Measurements from ENCODE around the gene THRB.
"Not testable (repeated sequence)": the region's sequence is repeated elsewhere in the genome, so short reads cannot be mapped to it uniquely, and the experiment has no call there.

The THRB gene

GRCh38 chr3:24406900-24407299 is 87.8 kb downstream of the THRB start:
- DNase-seq (ENCODE audit: low spot score): no peak

GRCh38 chr3:24405057-24405456 is 89.6 kb downstream of the THRB start:
- DNase-seq (ENCODE audit: low spot score): no peak

- DNase-seq (ENCODE audit: low spot score): no peak
Observed at GRCh38 chr3:24401811-24402185, 92.9 kb downstream of the THRB start.

DNA sequence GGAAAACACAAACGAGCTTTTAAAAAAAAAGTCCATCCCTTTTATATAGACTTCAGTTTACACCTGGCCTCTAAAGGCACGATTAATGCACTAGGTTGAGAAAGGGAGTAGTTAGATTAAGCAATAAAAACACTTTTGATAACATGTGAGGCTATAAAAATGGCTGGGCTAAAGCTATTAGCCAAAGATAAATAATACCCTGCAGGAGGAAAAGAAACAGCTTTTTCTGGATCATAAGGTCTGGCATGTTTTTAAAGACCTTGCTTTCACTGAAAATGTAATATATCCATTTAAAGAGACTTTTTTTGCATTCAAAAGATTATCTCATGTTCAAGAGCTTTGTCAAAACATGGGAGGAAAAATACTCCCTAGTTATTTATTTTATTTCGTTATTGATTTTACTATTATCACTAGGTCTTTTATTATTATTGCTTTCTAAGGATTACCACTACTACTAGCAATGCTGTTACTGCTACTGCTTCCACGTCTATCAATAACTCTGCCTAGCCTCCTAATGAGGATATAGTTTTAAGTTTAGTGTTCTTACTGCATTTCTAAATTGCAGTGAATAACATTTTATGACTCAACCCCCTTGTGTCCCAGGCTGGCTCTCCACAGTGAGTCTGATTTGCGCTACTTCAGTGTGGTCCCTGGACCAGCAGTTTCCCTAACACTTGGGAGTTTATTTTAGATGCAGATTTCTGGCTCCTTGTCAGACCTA is 93.4 kb downstream of the THRB start:
- DNase-seq (ENCODE audit: low spot score): no peak

DNA sequence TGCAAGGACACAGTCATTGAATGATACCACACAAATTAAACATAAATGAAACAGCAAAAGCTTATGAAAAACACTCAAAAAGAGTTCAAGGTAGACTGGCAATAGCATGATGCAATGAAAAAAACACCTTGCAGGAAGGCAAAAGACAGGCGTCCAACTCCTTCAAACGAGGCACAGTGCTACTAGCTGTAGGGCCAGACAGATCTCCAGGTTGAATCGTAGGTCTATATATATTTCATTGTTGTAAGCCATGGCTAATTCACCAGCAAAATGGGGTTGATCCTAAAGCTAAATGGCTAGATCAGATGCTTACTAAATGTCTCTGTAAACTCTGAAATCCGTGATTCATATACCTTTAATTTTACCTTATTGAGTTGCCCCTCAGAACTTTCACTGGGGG is 94.2 kb downstream of the THRB start:
- no peak for DNase-seq (ENCODE audit: low spot score)

GRCh38 chr3:24400015-24400414 is 94.6 kb downstream of the THRB start:
- DNase-seq (ENCODE audit: low spot score): no peak

GRCh38 chr3:24399614-24400013 is 95.0 kb downstream of the THRB start:
- DNase-seq (ENCODE audit: low spot score): no peak

DNA sequence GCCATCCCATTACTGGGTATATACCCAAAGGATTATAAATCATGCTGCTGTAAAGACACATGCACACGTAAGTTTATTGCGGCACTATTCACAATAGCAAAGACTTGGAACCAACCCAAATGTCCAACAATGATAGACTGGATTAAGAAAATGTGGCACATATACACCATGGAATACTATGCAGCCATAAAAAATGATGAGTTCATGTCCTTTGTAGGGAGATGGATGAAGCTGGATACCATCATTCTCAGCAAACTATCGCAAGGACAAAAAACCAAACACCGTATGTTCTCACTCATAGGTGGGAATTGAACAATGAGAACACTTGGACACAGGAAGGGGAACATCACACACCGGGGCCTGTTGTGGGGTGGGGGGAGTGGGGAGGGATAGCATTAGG is 95.9 kb downstream of the THRB start:
- not testable (repeated sequence) for DNase-seq (ENCODE audit: low spot score)

GRCh38 chr3:24396338-24396737 is 98.3 kb downstream of the THRB start:
- DNase-seq (ENCODE audit: low spot score): no peak

- no peak for DNase-seq (ENCODE audit: low spot score)
Observed at GRCh38 chr3:24394754-24395153, 99.9 kb downstream of the THRB start.

GRCh38 chr3:24393316-24393715 is 101.3 kb downstream of the THRB start:
- no peak for DNase-seq (ENCODE audit: low spot score)

DNA sequence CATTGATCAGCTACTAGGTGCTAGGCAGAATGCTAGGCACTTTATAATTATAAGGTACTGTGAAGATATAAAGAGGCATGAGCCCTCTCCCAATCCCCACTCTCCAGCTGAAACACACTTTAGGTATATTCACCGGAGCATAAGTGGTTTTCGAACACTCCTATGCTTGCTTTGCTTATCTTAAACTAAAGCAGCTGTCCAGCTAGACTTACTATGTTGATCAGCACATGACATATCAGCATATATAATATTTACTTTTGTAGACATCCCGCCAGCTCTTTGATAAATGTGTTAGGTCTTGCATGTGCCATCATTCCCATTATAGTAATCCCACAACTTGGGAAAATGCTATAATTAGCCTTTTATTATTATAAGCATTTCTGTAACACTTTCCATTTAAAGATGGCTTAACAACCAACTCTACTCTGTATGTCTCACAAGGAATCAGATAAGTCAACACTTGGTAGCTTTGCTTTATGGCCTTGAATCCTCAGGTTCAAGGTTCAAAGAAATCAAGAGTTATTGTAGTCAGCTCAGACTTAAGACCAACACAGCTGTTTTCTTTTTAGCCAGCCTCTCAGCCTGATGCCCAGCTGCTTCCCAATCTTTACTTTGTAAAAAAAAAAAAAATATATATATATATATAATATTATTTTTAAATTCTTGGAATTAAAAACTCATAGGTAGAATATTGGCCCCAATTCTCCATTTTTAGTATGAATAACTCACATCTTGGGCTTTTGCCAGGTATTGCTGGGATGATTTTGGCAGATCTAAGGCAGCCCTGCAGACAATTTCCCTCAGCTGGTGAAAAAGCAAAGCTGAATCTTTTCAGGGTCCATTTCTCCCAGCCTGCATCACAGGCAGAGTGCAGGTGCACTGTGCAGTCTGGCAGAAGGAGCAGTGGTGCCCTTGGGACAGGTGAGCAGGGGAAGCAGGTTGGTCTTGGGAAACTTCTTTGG is 104.2 kb downstream of the THRB start:
- no peak for DNase-seq (ENCODE audit: low spot score)

DNA sequence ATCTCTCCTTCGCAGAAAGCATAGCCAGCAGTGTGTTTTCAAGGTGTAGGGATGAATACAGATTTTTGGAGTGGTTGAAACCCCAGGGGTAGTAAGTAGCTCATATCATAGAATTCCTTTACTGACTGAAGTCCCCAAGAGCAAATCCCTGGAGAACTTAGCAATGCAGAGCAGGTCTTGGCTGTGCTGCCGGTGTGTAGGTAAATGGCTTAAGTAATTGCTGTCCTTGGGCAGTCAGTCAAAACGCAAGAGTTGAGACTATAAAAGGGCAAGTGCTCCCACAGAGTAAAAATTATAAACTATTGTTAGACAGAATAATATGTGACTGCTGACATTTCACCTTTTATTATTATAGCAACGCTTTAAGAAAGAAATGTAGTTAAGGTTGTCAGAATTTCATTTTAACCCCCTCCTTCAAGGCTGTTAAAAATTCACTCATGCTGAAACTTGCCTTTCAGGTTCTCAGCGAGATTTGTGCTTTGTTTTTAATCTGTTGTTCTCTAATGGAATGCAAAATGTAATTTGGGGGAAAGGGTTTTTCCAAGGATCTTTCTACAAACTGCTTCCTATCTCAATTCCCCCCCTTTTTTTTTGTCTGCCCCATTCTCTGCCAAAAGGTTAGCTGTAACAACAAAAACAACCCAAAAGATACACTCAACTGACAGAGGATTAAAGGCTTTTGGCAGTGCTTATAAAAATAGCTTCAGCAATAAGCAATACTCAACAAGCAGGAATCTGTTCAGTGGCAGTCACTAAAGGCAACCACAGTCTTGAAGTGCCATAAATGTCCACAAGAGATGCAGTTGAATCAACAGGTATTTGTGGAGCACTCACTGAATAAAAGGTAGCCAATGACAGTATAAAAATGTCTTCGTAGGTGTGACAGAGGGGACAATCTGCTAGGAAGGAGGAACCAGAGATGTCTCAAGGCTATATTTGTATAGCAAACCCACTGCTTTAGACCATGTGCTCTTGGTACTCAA is 105.3 kb downstream of the THRB start:
- no peak for DNase-seq (ENCODE audit: low spot score)

- no peak for DNase-seq (ENCODE audit: low spot score)
Observed at GRCh38 chr3:24388611-24389010, 106.0 kb downstream of the THRB start.

DNA sequence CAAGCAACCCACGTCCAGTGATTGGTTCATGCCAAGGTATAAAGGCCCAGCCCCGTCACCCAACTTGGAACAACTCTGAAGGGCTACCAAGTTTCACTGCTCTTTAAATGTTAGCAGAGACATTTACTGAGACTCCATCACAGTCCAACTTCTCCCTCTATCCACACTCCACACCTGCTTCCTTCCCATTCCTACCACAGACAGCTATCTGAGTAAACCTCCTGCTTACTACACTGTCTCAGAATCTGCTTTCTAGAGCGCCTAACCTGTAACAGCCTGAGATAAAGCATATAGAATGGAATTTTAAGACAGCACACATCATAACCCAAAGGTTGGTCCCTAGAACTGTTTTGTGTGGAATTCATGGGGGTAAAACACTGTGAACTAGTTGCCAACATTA is 106.5 kb downstream of the THRB start:
- DNase-seq (ENCODE audit: low spot score): no peak

GRCh38 chr3:24387493-24387892 is 107.2 kb downstream of the THRB start:
- no peak for DNase-seq (ENCODE audit: low spot score)

DNA sequence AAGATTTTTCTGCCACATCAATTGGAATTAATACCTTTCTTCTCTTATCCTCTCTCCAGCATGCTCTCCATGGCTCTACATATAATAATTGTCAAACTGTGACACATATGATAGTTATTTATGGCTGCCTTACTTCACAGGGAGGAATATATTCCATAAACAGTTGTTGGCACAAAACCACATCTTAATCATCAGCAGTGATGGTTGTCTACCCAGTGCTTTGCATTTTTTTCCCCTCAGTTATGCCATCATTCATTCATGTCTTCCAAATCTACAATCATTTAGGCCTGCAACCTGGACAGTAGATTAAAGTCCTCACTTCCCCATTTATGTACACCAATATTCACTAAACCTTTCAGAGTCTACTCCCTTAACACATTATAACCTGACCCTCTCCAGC is 107.7 kb downstream of the THRB start:
- no peak for DNase-seq (ENCODE audit: low spot score)

DNA sequence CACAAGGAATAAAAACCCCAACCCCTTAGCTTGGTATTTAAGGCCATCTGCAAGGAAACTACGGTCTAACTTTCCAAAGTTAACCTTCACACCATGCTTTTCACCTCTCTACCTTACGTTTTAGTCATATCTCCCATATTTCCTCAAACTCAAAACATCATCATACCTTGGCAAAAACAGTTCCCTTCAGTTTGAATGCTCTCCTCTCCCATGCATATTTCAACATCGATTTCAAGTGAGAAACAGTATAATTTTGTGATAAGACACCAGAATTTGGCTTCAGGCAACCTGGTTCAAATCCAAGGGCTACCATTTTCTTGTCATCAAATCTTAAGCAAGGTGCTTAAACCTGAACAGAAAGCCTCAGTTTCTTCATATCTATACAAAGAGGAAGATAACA is 108.2 kb downstream of the THRB start:
- DNase-seq (ENCODE audit: low spot score): no peak

GRCh38 chr3:24385012-24385615 is 109.5 kb downstream of the THRB start:
- DNase-seq (ENCODE audit: low spot score): no peak

- no peak for DNase-seq (ENCODE audit: low spot score)
Observed at GRCh38 chr3:24382647-24383046, 112.0 kb downstream of the THRB start.

DNA sequence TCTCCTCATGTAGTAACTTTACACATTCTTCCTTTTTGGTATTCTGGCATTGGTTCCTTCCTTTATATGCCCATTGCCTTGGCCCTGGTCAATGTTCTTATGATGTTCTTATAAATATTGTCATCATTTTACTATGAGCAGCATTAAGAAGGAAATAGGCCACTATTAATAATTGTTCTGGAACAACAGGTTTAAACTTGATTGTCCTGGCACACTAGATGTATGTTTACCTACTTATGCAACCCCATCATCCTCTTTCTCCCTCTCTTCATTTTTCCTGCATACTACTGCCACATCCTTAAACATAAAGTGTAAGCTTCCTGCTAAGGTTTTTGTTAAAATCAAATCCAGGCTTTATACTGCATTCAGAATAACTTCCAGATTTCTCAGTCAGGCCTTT is 114.7 kb downstream of the THRB start:
- DNase-seq (ENCODE audit: low spot score): no peak

DNA sequence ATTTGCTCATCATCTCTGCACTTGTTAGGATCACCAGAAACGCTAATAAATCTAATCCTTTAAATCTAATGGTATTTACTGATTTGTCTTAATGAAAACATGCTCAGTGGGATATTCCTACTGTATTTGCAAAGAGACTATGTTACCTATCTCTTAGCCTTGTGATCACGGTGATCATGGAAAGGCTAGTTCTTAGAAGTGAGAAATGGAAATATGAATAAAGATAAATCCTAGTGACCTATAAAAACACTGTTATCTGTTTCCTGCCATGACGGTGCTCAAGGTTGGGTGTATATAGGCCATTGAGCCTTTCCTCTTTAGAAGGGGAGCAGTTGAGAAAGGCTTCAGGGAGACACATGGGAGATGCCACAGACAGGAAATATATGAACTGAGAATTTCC is 116.3 kb downstream of the THRB start:
- DNase-seq (ENCODE audit: low spot score): no peak

Measured in pons (tissue), 1 donor.